Stomach (tissue), 4 donors: Measurements from ENCODE around the gene FNBP1L.

ENCODE experiments used
- POLR2A ChIP-seq, 4 donors: fragments of 450-650 bp; IDR thresholded peaks; one replicate each; pipeline ENCODE4 v1.6.1; 2016; ENCODE audit warnings: antibody characterized with exemption in 4 of 4, control low read depth in 2 of 4, mild to moderate bottlenecking in 1 of 4, moderate library complexity in 1 of 4
- POLR2AphosphoS5 ChIP-seq, 3 donors: sonication (generic); formaldehyde crosslinking; IDR thresholded peaks; one replicate each; pipeline ENCODE4 v1.6.1; 2016; ENCODE audit warnings: antibody characterized with exemption in 3 of 3

DNA sequence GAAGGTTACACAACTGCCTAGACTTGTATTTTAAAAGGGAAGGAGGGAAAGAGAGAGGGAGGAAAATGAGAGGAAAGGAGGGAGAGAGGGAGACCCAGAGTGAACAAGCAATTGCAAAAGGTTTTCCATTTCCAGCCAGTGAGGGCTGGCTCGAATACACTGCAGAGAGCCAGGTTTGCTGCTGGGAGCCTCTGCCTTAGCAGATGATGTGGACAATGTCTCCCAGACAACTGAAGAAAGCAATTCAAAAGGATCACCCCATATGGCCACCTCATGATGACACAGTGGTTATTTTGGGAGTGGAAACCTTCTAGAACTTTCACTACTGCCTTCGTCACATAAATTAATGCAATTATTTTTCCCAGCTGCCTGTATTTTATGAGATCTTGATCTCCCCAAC lies 147.3 kb downstream of the FNBP1L start:
- no peak for TF ChIP-seq POLR2AphosphoS5 (IDR thresholded peaks at IDR 0.05)
- no peak for TF ChIP-seq POLR2A (IDR thresholded peaks at IDR 0.05)
